Measurements from ENCODE around the gene TMEM178B. TPM values are rescaled to one million over a fixed set of nuclear protein-coding genes. Genes with fewer than 3 reads are reported as not detected.

TMEM178B gene
- polyA plus RNA-seq, 1 of the 3 experiments (the other 2 are of a cell fraction): 0.20 TPM

DNA sequence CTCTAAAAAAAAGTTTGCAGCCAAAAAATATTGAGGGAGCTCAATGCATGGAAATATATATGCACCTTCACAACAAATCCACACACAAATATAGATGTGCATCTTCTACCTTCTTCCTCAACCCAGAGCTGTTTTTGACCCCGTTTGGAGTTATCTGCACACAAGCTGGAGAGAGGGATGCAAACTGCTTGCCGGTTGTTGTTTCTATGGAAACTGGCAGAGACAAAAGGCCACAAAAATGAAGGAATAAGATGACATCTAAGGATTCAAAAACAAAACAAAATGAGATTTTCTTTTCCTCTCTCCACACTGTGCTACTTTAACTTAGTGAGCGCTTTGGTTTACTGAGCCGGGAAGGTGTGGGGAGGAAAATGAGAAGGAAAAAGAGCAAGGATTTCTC lies 267.1 kb downstream of the TMEM178B start:
- ChIA-PET POLR2A (interaction anchor here (0.7 kb wide), 1 partner anchor 133 kb away, joined by 3 read pairs; no protein-coding TSS in a partner anchor), CTCF (interaction anchor here (0.7 kb wide), 1 partner anchor 64 kb away, joined by 3 read pairs; no protein-coding TSS in a partner anchor)
- Histone ChIP-seq H3F3A (replicated peaks; ENCODE audit: insufficient read depth) (no peaks in the 10 kb centered on the region), H3K79me2 (ENCODE audit: insufficient read depth) (no peaks in the 10 kb centered on the region), H3K4me2 (no peak overlapping the region), H3K27ac (ENCODE audit: low read depth in 2 of 2, low read length in 1 of 2) (no peak overlapping the region), H3K9me3 (no peaks in the 10 kb centered on the region; the same call in 1 of the 2 replicates), H3K9ac (no peak overlapping the region), H2AFZ (ENCODE audit: low read depth) (no peak overlapping the region), H3K4me1 (ENCODE audit: control insufficient read depth in 1 of 2, insufficient read depth in 2 of 2, low read depth in 1 of 2, low read length in 1 of 2) (no peaks in the 10 kb centered on the region; a peak in 1 of 4 replicates), H3K9me2 (no peaks in the 10 kb centered on the region), H4K20me1 (ENCODE audit: insufficient read depth) (no peaks in the 10 kb centered on the region), H3K36me3 (replicated peaks in 1 of 2; ENCODE audit: control insufficient read depth in 1 of 2, insufficient read depth in 2 of 2, low read length in 1 of 2) (no peaks in the 10 kb centered on the region), H3K4me3 (ENCODE audit: low read depth in 2 of 2, low read length in 1 of 2) (no peak overlapping the region), H3K27me3 (ENCODE audit: insufficient read depth) (no peaks in the 10 kb centered on the region)
- 47% methylated on average over 4 of the region's 4 CpGs for WGBS (ENCODE audit: low lambda C conversion rate)
- DNase-seq: no peak
- TF ChIP-seq, protein P1, sequence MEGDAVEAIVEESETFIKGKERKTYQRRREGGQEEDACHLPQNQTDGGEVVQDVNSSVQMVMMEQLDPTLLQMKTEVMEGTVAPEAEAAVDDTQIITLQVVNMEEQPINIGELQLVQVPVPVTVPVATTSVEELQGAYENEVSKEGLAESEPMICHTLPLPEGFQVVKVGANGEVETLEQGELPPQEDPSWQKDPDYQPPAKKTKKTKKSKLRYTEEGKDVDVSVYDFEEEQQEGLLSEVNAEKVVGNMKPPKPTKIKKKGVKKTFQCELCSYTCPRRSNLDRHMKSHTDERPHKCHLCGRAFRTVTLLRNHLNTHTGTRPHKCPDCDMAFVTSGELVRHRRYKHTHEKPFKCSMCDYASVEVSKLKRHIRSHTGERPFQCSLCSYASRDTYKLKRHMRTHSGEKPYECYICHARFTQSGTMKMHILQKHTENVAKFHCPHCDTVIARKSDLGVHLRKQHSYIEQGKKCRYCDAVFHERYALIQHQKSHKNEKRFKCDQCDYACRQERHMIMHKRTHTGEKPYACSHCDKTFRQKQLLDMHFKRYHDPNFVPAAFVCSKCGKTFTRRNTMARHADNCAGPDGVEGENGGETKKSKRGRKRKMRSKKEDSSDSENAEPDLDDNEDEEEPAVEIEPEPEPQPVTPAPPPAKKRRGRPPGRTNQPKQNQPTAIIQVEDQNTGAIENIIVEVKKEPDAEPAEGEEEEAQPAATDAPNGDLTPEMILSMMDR (IDR thresholded peaks at IDR 0.05): no peak
- TF ChIP-seq RAD21 (IDR thresholded peaks at IDR 0.05; ENCODE audit: low read length) (no peak), FOSL2 (IDR thresholded peaks at IDR 0.05; ENCODE audit: borderline replicate concordance, low read depth) (no peak), RFX5 (IDR thresholded peaks at IDR 0.05; ENCODE audit: low read length) (no peak), SMC3 (IDR thresholded peaks at IDR 0.05; ENCODE audit: low read depth, low read length) (no peak), GATA2 (CRISPR knock-in tag; IDR thresholded peaks at IDR 0.05) (no peak), MEF2A (IDR thresholded peaks at IDR 0.05; ENCODE audit: borderline replicate concordance, low read depth) (no peak), RCOR1 (IDR thresholded peaks at IDR 0.05; ENCODE audit: low read length) (no peak), ELF1 (IDR thresholded peaks at IDR 0.05) (no peak), EP300 (IDR thresholded peaks at IDR 0.05; ENCODE audit: borderline replicate concordance in 1 of 2, low read depth in 1 of 2, low read length in 1 of 2) (no peak), GABPA (IDR thresholded peaks at IDR 0.05; ENCODE audit: low read depth) (no peak), JUND (IDR thresholded peaks at IDR 0.05) (no peak)
- TF ChIP-seq, protein P2, sequence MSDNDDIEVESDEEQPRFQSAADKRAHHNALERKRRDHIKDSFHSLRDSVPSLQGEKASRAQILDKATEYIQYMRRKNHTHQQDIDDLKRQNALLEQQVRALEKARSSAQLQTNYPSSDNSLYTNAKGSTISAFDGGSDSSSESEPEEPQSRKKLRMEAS (IDR thresholded peaks at IDR 0.05; ENCODE audit: low read depth): no peak
- TF ChIP-seq, protein P3, sequence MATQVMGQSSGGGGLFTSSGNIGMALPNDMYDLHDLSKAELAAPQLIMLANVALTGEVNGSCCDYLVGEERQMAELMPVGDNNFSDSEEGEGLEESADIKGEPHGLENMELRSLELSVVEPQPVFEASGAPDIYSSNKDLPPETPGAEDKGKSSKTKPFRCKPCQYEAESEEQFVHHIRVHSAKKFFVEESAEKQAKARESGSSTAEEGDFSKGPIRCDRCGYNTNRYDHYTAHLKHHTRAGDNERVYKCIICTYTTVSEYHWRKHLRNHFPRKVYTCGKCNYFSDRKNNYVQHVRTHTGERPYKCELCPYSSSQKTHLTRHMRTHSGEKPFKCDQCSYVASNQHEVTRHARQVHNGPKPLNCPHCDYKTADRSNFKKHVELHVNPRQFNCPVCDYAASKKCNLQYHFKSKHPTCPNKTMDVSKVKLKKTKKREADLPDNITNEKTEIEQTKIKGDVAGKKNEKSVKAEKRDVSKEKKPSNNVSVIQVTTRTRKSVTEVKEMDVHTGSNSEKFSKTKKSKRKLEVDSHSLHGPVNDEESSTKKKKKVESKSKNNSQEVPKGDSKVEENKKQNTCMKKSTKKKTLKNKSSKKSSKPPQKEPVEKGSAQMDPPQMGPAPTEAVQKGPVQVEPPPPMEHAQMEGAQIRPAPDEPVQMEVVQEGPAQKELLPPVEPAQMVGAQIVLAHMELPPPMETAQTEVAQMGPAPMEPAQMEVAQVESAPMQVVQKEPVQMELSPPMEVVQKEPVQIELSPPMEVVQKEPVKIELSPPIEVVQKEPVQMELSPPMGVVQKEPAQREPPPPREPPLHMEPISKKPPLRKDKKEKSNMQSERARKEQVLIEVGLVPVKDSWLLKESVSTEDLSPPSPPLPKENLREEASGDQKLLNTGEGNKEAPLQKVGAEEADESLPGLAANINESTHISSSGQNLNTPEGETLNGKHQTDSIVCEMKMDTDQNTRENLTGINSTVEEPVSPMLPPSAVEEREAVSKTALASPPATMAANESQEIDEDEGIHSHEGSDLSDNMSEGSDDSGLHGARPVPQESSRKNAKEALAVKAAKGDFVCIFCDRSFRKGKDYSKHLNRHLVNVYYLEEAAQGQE (IDR thresholded peaks at IDR 0.05; ENCODE audit: low read depth, low read length): no peak
- TF ChIP-seq, protein P4, sequence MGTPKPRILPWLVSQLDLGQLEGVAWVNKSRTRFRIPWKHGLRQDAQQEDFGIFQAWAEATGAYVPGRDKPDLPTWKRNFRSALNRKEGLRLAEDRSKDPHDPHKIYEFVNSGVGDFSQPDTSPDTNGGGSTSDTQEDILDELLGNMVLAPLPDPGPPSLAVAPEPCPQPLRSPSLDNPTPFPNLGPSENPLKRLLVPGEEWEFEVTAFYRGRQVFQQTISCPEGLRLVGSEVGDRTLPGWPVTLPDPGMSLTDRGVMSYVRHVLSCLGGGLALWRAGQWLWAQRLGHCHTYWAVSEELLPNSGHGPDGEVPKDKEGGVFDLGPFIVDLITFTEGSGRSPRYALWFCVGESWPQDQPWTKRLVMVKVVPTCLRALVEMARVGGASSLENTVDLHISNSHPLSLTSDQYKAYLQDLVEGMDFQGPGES (IDR thresholded peaks at IDR 0.05; ENCODE audit: low read depth, low read length): no peak

Measured in SK-N-SH (cell line).